GM12878 (cell line): Measurements from ENCODE around the gene FANCD2. TPM values are rescaled to one million over a fixed set of nuclear protein-coding genes. Genes with fewer than 3 reads are reported as not detected.

Experiments
- ATAC-seq: fragments of 200-7000 bp; cut with Tn5 transposase; 3 replicates; pipeline ENCODE4 v1.9.1; 2020; ENCODE audit warnings: mild to moderate bottlenecking, moderate library complexity
- BruUV-seq: library from RNA; stranded (reverse); fragments of 400-500 nt; replicated peaks from 2 replicates; lab custom pipeline; 2021; lab: Mats Ljungman, UMichigan
- CTCF ChIA-PET: fragments of 300-600 bp; sonication (Branson Sonifier 250); formaldehyde crosslinking; extraction: SDS; loops from one replicate; lab custom pipeline; 2021; ENCODE audit warnings: inconsistent platforms; lab: Yijun Ruan, JAX
- POLR2A ChIA-PET: fragments of 350-600 bp; formaldehyde crosslinking; extraction: SDS; loops from one replicate; lab custom pipeline; 2021; ENCODE audit warnings: inconsistent platforms; lab: Charles Lee
- RAD21 ChIA-PET: fragments of 300-600 bp; sonication (Branson Sonifier 250); formaldehyde crosslinking; loops from one replicate; lab custom pipeline; 2023; ENCODE audit warnings: antibody characterized with exemption; ENCODE audit not compliant: unreplicated experiment; lab: Charles Lee
- SMC1A ChIA-PET: fragments of 300-600 bp; sonication (Branson Sonifier 250); formaldehyde crosslinking; loops from one replicate; lab custom pipeline; 2023; ENCODE audit not compliant: unreplicated experiment, uncharacterized antibody; lab: Charles Lee
- DNase-seq: peaks from one replicate; pipeline ENCODE4 v3.0.0-alpha.2; 2011; ENCODE audit warnings: low read depth, low spot score
- FAIRE-seq: peaks from 3 replicates; lab custom pipeline; 2011; peaks lifted over from hg19 to GRCh38; lab: Jason Lieb, UNC
- H2AFZ ChIP-seq: 2 replicates; pipeline ENCODE4 v1.6.0; 2011; ENCODE audit warnings: low read depth, low read length, control low read depth; ENCODE audit not compliant: control insufficient read depth
- H3K27ac ChIP-seq: 2 replicates; pipeline ENCODE4 v1.5.1; 2011; ENCODE audit warnings: control low read depth; ENCODE audit not compliant: control insufficient read depth, insufficient read depth
- H3K27me3 ChIP-seq, 2 experiments: replicated peaks in 1 of 2; 2 replicates each; pipeline versions ENCODE4 v1.6.0 to v1.6.1; 2011; ENCODE audit warnings: low read length in 1 of 2; ENCODE audit not compliant: control insufficient read depth in 2 of 2, insufficient read depth in 2 of 2
- H3K36me3 ChIP-seq, 2 experiments: 2 replicates each; pipeline ENCODE4 v1.5.1; 2011; ENCODE audit warnings: low read length in 1 of 2; ENCODE audit not compliant: control insufficient read depth in 2 of 2, insufficient read depth in 2 of 2
- H3K4me1 ChIP-seq: 2 replicates; pipeline ENCODE4 v1.6.1; 2011; ENCODE audit warnings: mild to moderate bottlenecking, low read length, moderate library complexity, mixed read lengths; ENCODE audit not compliant: control insufficient read depth, insufficient read depth
- H3K4me2 ChIP-seq: 2 replicates; pipeline ENCODE4 v1.6.0; 2011; ENCODE audit warnings: control low read depth; ENCODE audit not compliant: control insufficient read depth, insufficient read depth
- H3K4me3 ChIP-seq: fragments of 200-600 bp; sonication (generic); 2 replicates; pipeline ENCODE4 v1.5.1; 2016
- H3K79me2 ChIP-seq: 2 replicates; pipeline ENCODE4 v1.6.0; 2011; ENCODE audit warnings: low read length; ENCODE audit not compliant: control insufficient read depth, insufficient read depth
- H3K9ac ChIP-seq: 2 replicates; pipeline ENCODE4 v1.8.0; 2011; ENCODE audit warnings: low read length, control low read depth, mixed read lengths; ENCODE audit not compliant: control insufficient read depth, insufficient read depth
- H3K9me3 ChIP-seq: replicated peaks from 3 replicates; pipeline ENCODE4 v1.5.1; 2011; ENCODE audit warnings: mild to moderate bottlenecking, low read length; ENCODE audit not compliant: control insufficient read depth, insufficient read depth
- H4K20me1 ChIP-seq: 2 replicates; pipeline ENCODE4 v1.6.0; 2011; ENCODE audit not compliant: control insufficient read depth, insufficient read depth
- CHD4 ChIP-seq: fragments of 200-600 bp; sonication (generic); IDR thresholded peaks from 2 replicates; pipeline ENCODE4 v1.6.1; 2016; ENCODE audit warnings: mild to moderate bottlenecking
- HDAC2 ChIP-seq: fragments of 200-600 bp; sonication (generic); IDR thresholded peaks from 2 replicates; pipeline ENCODE4 v1.6.1; 2017
- POLR2A ChIP-seq: IDR thresholded peaks from 2 replicates; pipeline ENCODE4 v1.6.1; 2011; ENCODE audit warnings: low read depth, mild to moderate bottlenecking, low read length
- YBX1 ChIP-seq: fragments of 450-650 bp; IDR thresholded peaks from 2 replicates; pipeline ENCODE4 v1.6.1; 2016; ENCODE audit warnings: antibody characterized with exemption
- ZNF274 ChIP-seq: IDR thresholded peaks from one replicate; pipeline ENCODE4 v1.8.0; 2011; ENCODE audit not compliant: insufficient read length, insufficient read depth
- WGBS: methylation state at CpG from one replicate; pipeline ENCODE4 v1.1.6; 2016; ENCODE audit warnings: low lambda C conversion rate; ENCODE audit not compliant: insufficient replicate concordance, insufficient coverage; ENCODE audit errors: missing lambda C conversion rate; 5-methylcytosine and 5-hydroxymethylcytosine counted together
- in situ Hi-C: fragments of 300-500 bp; cut with MboI; formaldehyde crosslinking; loops from 9 replicates; pipeline ENCODE4 v1.14.3; 2018; ENCODE audit warnings: mixed read lengths
- intact Hi-C: fragments of 100-400 bp; cut with micrococcal nuclease; formaldehyde crosslinking; loops from one replicate; pipeline ENCODE4 v1.14.2; 2022; ENCODE audit not compliant: unreplicated experiment
- polyA plus RNA-seq, 11 experiments: library from polyadenylated mRNA; depleted of rRNA in 4 of 11; unstranded in 6 of 11; stranded (reverse) in 5 of 11; fragments of >200 nt; fragmentation: Nextera tagmentation in 4 of 11; fragmentation: Illumina TruSeq in 1 of 11; extraction: Ambion mirVana in 4 of 11; extraction: Trizol in 1 of 11; gene quantifications; 1 replicate in 1 of 11; 2 replicates in 10 of 11; pipeline versions ENCODE4 v1.2.1 to v1.2.3, GENCODE V29; 2011 to 2016; ENCODE audit warnings: inconsistent platforms in 2 of 11, missing spikeins in 2 of 11, low read depth in 1 of 11
- total RNA-seq, 4 experiments: library from RNA; depleted of rRNA in 3 of 4; stranded (reverse); fragments of >200 nt in 3 of 4; fragmentation: Illumina TruSeq in 1 of 4; extraction: Trizol in 1 of 4; gene quantifications; 2 replicates each; pipeline versions ENCODE4 v1.2.1 to v1.2.3, GENCODE V29; 2013 to 2021
- TF ChIP-seq, protein P1 (sequence below): fragments of 450-650 bp; IDR thresholded peaks from 2 replicates; pipeline ENCODE4 v1.6.1; 2017; ENCODE audit warnings: low read depth, mild to moderate bottlenecking, moderate library complexity

FANCD2 gene
- total and polyA plus RNA-seq, 10 of the 15 experiments (the other 5 are each of a cell fraction or from before 2014, with no cell fraction given): 37.9 to 72.8 (median 56.2) TPM

- DNase-seq: no peak
- H3K27me3 ChIP-seq: no peaks in the 10 kb centered on the region
- TF ChIP-seq POLR2A (peak; percentile 48; the same call in 1 of the 2 replicates), HDAC2 (no peak), CHD4 (no peak)
- TF ChIP-seq, protein P1, sequence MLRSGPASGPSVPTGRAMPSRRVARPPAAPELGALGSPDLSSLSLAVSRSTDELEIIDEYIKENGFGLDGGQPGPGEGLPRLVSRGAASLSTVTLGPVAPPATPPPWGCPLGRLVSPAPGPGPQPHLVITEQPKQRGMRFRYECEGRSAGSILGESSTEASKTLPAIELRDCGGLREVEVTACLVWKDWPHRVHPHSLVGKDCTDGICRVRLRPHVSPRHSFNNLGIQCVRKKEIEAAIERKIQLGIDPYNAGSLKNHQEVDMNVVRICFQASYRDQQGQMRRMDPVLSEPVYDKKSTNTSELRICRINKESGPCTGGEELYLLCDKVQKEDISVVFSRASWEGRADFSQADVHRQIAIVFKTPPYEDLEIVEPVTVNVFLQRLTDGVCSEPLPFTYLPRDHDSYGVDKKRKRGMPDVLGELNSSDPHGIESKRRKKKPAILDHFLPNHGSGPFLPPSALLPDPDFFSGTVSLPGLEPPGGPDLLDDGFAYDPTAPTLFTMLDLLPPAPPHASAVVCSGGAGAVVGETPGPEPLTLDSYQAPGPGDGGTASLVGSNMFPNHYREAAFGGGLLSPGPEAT: no peak
- TF ChIP-seq, all 136 proteins: peak for 1
- ATAC-seq (no peak), FAIRE-seq (no peak)
- ChIA-PET RAD21 (no interaction called here), POLR2A (interaction anchor here (0.7 kb wide), 1 partner anchor 519 kb away, joined by 3 read pairs; no protein-coding TSS in a partner anchor), CTCF (interaction anchor here (1.2 kb wide), 1 partner anchor 70 kb away, joined by 3 read pairs; no protein-coding TSS in a partner anchor), SMC1A (no interaction called here)
- Histone ChIP-seq H3K9me3 (no peaks in the 10 kb centered on the region), H3K4me3 (no peak overlapping the region), H4K20me1 (no peaks in the 10 kb centered on the region), H2AFZ (no peak overlapping the region), H3K4me2 (no peak overlapping the region), H3K36me3 (peaks cover 2 to 3% of the 10 kb centered on the region in 2 experiments; a peak in 3 of 4 replicates), H3K27ac (no peak overlapping the region), H3K79me2 (no peaks in the 10 kb centered on the region), H3K9ac (no peak overlapping the region), H3K4me1 (no peaks in the 10 kb centered on the region)
- intact Hi-C loops: no loop called here
- 98% methylated on average over 7 of the region's 7 CpGs for WGBS
- no TSS peak for BruUV-seq
- in situ Hi-C loops: no loop called here
These were observed 21.7 kb upstream of the FANCD2 start for GRCh38 chr3:10004506-10004905.

- Histone ChIP-seq H3K4me1 (no peaks in the 10 kb centered on the region), H3K27ac (no peak overlapping the region), H3K4me3 (no peak overlapping the region), H3K9ac (no peak overlapping the region), H3K79me2 (no peaks in the 10 kb centered on the region), H3K27me3 (no peaks in the 10 kb centered on the region), H3K36me3 (peaks cover 2 to 3% of the 10 kb centered on the region in 2 experiments; a peak in 3 of 4 replicates), H3K4me2 (no peak overlapping the region), H4K20me1 (no peaks in the 10 kb centered on the region), H2AFZ (no peak overlapping the region), H3K9me3 (no peaks in the 10 kb centered on the region)
- WGBS: 89% methylated on average over 5 of the region's 5 CpGs
- no peak for FAIRE-seq
- no peak for ATAC-seq
- SMC1A ChIA-PET: no interaction called here
- DNase-seq: no peak
- intact Hi-C loops: no loop called here
- no TSS peak for BruUV-seq
- in situ Hi-C loops: no loop called here
- CTCF ChIA-PET: no interaction called here
- POLR2A ChIA-PET: interaction anchor here (0.7 kb wide), 1 partner anchor 520 kb away, joined by 3 read pairs; no protein-coding TSS in a partner anchor
- no peak for TF ChIP-seq ZNF274
- TF ChIP-seq YBX1: no peak
- TF ChIP-seq, all 136 proteins: peak for 0
- RAD21 ChIA-PET: no interaction called here
These were observed 21.2 kb upstream of the FANCD2 start for GRCh38 chr3:10004960-10005564.
